Measurements from ENCODE around the gene CHML.

- TF ChIP-seq EZH2 (IDR thresholded peaks at IDR 0.05) (no peak), POLR2AphosphoS5 (IDR thresholded peaks at IDR 0.05; ENCODE audit: borderline replicate concordance, low read depth, low read length) (no peak), FOXP2 (optimal IDR thresholded peaks at IDR 0.05; ENCODE audit: control extremely low read depth, extremely low read length, insufficient read depth) (no peak)
Measured at GRCh38 chr1:241614572-241614971, 25.6 kb downstream of the CHML start.

Data from SK-N-MC (cell line).